Stomach smooth muscle (tissue), 2 donors: ENCODE results near the gene ZNF827.

ENCODE experiments used
- H3K27ac ChIP-seq: one replicate; pipeline ENCODE4 v1.7.0; 2013; ENCODE audit warnings: mild to moderate bottlenecking, low read length, inconsistent platforms
- H3K27me3 ChIP-seq, 2 donors: one replicate each; pipeline ENCODE4 v1.7.0; 2013; ENCODE audit warnings: low read length in 2 of 2; ENCODE audit not compliant: insufficient read depth in 2 of 2, control insufficient read depth in 1 of 2
- H3K36me3 ChIP-seq, 2 donors: one replicate each; pipeline ENCODE4 v1.7.0; 2013; ENCODE audit warnings: low read length in 2 of 2; ENCODE audit not compliant: control insufficient read depth in 2 of 2, insufficient read depth in 2 of 2
- H3K4me1 ChIP-seq: one replicate; pipeline ENCODE4 v1.7.0; 2013; ENCODE audit warnings: low read length; ENCODE audit not compliant: control insufficient read depth, insufficient read depth
- H3K4me3 ChIP-seq, 2 donors: one replicate each; pipeline ENCODE4 v1.7.0; 2013; ENCODE audit warnings: low read length in 2 of 2
- H3K9ac ChIP-seq, 2 donors: one replicate each; pipeline ENCODE4 v1.7.0; 2013; ENCODE audit warnings: low read length in 2 of 2, mild to moderate bottlenecking in 1 of 2
- H3K9me3 ChIP-seq, 2 donors: one replicate each; pipeline ENCODE4 v1.7.0; 2013; ENCODE audit warnings: low read length in 2 of 2; ENCODE audit not compliant: control insufficient read depth in 2 of 2
- donor health status: healthy.
- donor health status: Pancreatic carcinoma.

Gene ZNF827

GRCh38 chr4:145938618-145939440 lies at the start of gene ZNF827:
TSS of gene ZNF827 (minus strand) at chr4:145938823. CDS start at chr4:145938407, 416 bp downstream.
- Histone ChIP-seq H3K9ac (peak within 1 kb of the TSS; percentile 74 to 90), H3K27me3 (no peaks in the 10 kb centered on the region), H3K4me3 (peak within 1 kb of the TSS; percentile 67 to 90), H3K27ac (peak within 1 kb of the TSS; percentile 77), H3K36me3 (no peaks in the 10 kb centered on the region), H3K4me1 (peaks cover 12% of the 10 kb centered on the region), H3K9me3 (no peaks in the 10 kb centered on the region)

GRCh38 chr4:145984563-145984962 lies 45.9 kb upstream of the ZNF827 start:
- H3K4me1 ChIP-seq: no peaks in the 10 kb centered on the region
- H3K27ac ChIP-seq: no peak overlapping the region
- H3K27me3 ChIP-seq: no peaks in the 10 kb centered on the region
- H3K9ac ChIP-seq: no peak overlapping the region
- H3K4me3 ChIP-seq: no peak overlapping the region
- H3K36me3 ChIP-seq: no peaks in the 10 kb centered on the region
- no peaks in the 10 kb centered on the region for H3K9me3 ChIP-seq

GRCh38 chr4:145982791-145983190 lies 44.2 kb upstream of the ZNF827 start:
- H3K27me3 ChIP-seq: no peaks in the 10 kb centered on the region
- H3K4me3 ChIP-seq: no peak overlapping the region
- no peaks in the 10 kb centered on the region for H3K4me1 ChIP-seq
- H3K27ac ChIP-seq: no peak overlapping the region
- H3K9ac ChIP-seq: no peak overlapping the region
- H3K9me3 ChIP-seq: no peaks in the 10 kb centered on the region
- H3K36me3 ChIP-seq: no peaks in the 10 kb centered on the region

GRCh38 chr4:145979160-145979559 lies 40.5 kb upstream of the ZNF827 start:
- Histone ChIP-seq H3K27me3 (no peaks in the 10 kb centered on the region), H3K9me3 (no peaks in the 10 kb centered on the region), H3K27ac (no peak overlapping the region), H3K36me3 (no peaks in the 10 kb centered on the region), H3K4me1 (no peaks in the 10 kb centered on the region), H3K4me3 (no peak overlapping the region), H3K9ac (no peak overlapping the region)

GRCh38 chr4:145976680-145977079 lies 38.1 kb upstream of the ZNF827 start:
- Histone ChIP-seq H3K27ac (no peak overlapping the region), H3K36me3 (no peaks in the 10 kb centered on the region), H3K9me3 (no peaks in the 10 kb centered on the region), H3K4me1 (no peaks in the 10 kb centered on the region), H3K4me3 (no peak overlapping the region), H3K9ac (no peak overlapping the region), H3K27me3 (no peaks in the 10 kb centered on the region)

GRCh38 chr4:145960012-145960411 lies 21.4 kb upstream of the ZNF827 start:
- Histone ChIP-seq H3K4me1 (no peaks in the 10 kb centered on the region), H3K27me3 (no peaks in the 10 kb centered on the region), H3K9me3 (peaks cover 0 to 4% of the 10 kb centered on the region in 2 donors), H3K4me3 (no peak overlapping the region), H3K36me3 (no peaks in the 10 kb centered on the region), H3K9ac (no peak overlapping the region), H3K27ac (no peak overlapping the region)

- no peak overlapping the region for H3K4me3 ChIP-seq
- H3K27me3 ChIP-seq: no peaks in the 10 kb centered on the region
- H3K9ac ChIP-seq: no peak overlapping the region
- no peaks in the 10 kb centered on the region for H3K4me1 ChIP-seq
- peaks cover 0 to 4% of the 10 kb centered on the region in 2 donors for H3K9me3 ChIP-seq
- H3K27ac ChIP-seq: no peak overlapping the region
- H3K36me3 ChIP-seq: no peaks in the 10 kb centered on the region
Observed at GRCh38 chr4:145957302-145957701, 18.7 kb upstream of the ZNF827 start.

- no peak overlapping the region for H3K4me3 ChIP-seq
- no peaks in the 10 kb centered on the region for H3K36me3 ChIP-seq
- H3K9me3 ChIP-seq: peaks cover 0 to 4% of the 10 kb centered on the region in 2 donors
- H3K4me1 ChIP-seq: no peaks in the 10 kb centered on the region
- H3K9ac ChIP-seq: no peak overlapping the region
- H3K27ac ChIP-seq: no peak overlapping the region
- no peaks in the 10 kb centered on the region for H3K27me3 ChIP-seq
Observed at GRCh38 chr4:145956288-145956890, 17.8 kb upstream of the ZNF827 start.

GRCh38 chr4:145954924-145955339 lies 16.3 kb upstream of the ZNF827 start:
- no peak overlapping the region for H3K4me3 ChIP-seq
- peaks cover 0 to 4% of the 10 kb centered on the region in 2 donors for H3K9me3 ChIP-seq
- no peaks in the 10 kb centered on the region for H3K27me3 ChIP-seq
- H3K9ac ChIP-seq: no peak overlapping the region
- no peaks in the 10 kb centered on the region for H3K4me1 ChIP-seq
- no peak overlapping the region for H3K27ac ChIP-seq
- no peaks in the 10 kb centered on the region for H3K36me3 ChIP-seq

- no peaks in the 10 kb centered on the region for H3K36me3 ChIP-seq
- no peaks in the 10 kb centered on the region for H3K9me3 ChIP-seq
- H3K9ac ChIP-seq: no peak overlapping the region
- no peaks in the 10 kb centered on the region for H3K4me1 ChIP-seq
- no peak overlapping the region for H3K4me3 ChIP-seq
- no peaks in the 10 kb centered on the region for H3K27me3 ChIP-seq
- no peak overlapping the region for H3K27ac ChIP-seq
Observed at GRCh38 chr4:145951931-145952330, 13.3 kb upstream of the ZNF827 start.
